Measurements from ENCODE around the gene CLGN. TPM values are rescaled to one million over a fixed set of nuclear protein-coding genes. Genes with fewer than 3 reads are reported as not detected.

Gene CLGN, protein sequence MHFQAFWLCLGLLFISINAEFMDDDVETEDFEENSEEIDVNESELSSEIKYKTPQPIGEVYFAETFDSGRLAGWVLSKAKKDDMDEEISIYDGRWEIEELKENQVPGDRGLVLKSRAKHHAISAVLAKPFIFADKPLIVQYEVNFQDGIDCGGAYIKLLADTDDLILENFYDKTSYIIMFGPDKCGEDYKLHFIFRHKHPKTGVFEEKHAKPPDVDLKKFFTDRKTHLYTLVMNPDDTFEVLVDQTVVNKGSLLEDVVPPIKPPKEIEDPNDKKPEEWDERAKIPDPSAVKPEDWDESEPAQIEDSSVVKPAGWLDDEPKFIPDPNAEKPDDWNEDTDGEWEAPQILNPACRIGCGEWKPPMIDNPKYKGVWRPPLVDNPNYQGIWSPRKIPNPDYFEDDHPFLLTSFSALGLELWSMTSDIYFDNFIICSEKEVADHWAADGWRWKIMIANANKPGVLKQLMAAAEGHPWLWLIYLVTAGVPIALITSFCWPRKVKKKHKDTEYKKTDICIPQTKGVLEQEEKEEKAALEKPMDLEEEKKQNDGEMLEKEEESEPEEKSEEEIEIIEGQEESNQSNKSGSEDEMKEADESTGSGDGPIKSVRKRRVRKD
- not detected in 2 replicates for total RNA-seq

GRCh38 chr4:140427106-140427918 lies at the start of gene CLGN:
Gene CLGN, minus strand, starts transcription at chr4:140427648. Its CDS starts 14,570 bp downstream, at chr4:140413078.

GRCh38 chr4:140373328-140374129 lies 53.9 kb downstream of the CLGN start, which contains the start of gene SCOC:
Gene SCOC, plus strand, starts transcription at chr4:140373646. Its CDS starts 5,525 bp downstream, at chr4:140379171.

Other genes with a start within 250 kb of the CLGN start
- gene SCOC, start 54.0 kb downstream of the CLGN start, total RNA-seq: 49.1 and 69.0 TPM in 2 replicates
- not detected in 2 replicates for gene MGAT4D, start 70.6 kb upstream of the CLGN start, total RNA-seq
- 29.8 and 50.9 TPM in 2 replicates for gene ELMOD2, start 96.5 kb upstream of the CLGN start, total RNA-seq
- 0.11 TPM in 1 of 2 replicates, not detected in the other for gene UCP1, start 141.3 kb upstream of the CLGN start, total RNA-seq

Measured in placental epithelial cell (primary cell).